ENCODE results near the gene TSPAN16. TPM values are rescaled to one million over a fixed set of nuclear protein-coding genes. Genes with fewer than 3 reads are reported as not detected.

The TSPAN16 gene
- total and polyA plus RNA-seq, 2 of the 13 experiments (the other 11 are each of a cell fraction or from before 2014, with no cell fraction given) = not detected

- TF ChIP-seq ZBTB38 (CRISPR knock-in tag; IDR thresholded peaks at IDR 0.05) (peak; percentile 75; the same call in 1 of the 2 replicates), BRD4 (CRISPR knock-in tag; IDR thresholded peaks at IDR 0.05) (no peak), RCOR2 (CRISPR knock-in tag; IDR thresholded peaks at IDR 0.05) (no peak), HNF1B (CRISPR knock-in tag; IDR thresholded peaks at IDR 0.05) (peak; percentile 80), MEF2D (CRISPR knock-in tag; IDR thresholded peaks at IDR 0.05) (no peak; the same call in 1 of the 2 replicates), KDM5B (CRISPR knock-in tag; IDR thresholded peaks at IDR 0.05; ENCODE audit: borderline replicate concordance) (peak; percentile 47; the same call in 1 of the 2 replicates), ZNF841 (CRISPR knock-in tag; IDR thresholded peaks at IDR 0.05; ENCODE audit: borderline replicate concordance) (no peak), ZNF18 (CRISPR knock-in tag; IDR thresholded peaks at IDR 0.05; ENCODE audit: insufficient replicate concordance) (no peak), ZNF260 (CRISPR knock-in tag; IDR thresholded peaks at IDR 0.05; ENCODE audit: borderline replicate concordance, low read depth) (no peak), ZNF720 (CRISPR knock-in tag; IDR thresholded peaks at IDR 0.05) (no peak), NR0B2 (CRISPR knock-in tag; IDR thresholded peaks at IDR 0.05) (no peak), RXRA (CRISPR knock-in tag; IDR thresholded peaks at IDR 0.05) (0 out of 2 replicates have a peak, but pooled peaks have one; percentile 33), GFI1 (CRISPR knock-in tag; IDR thresholded peaks at IDR 0.05; ENCODE audit: borderline replicate concordance) (0 out of 2 replicates have a peak, but pooled peaks have one; percentile 39), NR2F1 (CRISPR knock-in tag; IDR thresholded peaks at IDR 0.05) (no peak), SUZ12 (IDR thresholded peaks at IDR 0.05; ENCODE audit: low read depth, low read length) (no peak), CREBL2 (CRISPR knock-in tag; IDR thresholded peaks at IDR 0.05; ENCODE audit: borderline replicate concordance) (no peak), ZNF674 (CRISPR knock-in tag; IDR thresholded peaks at IDR 0.05; ENCODE audit: low read depth) (no peak), NR2C2 (CRISPR knock-in tag; IDR thresholded peaks at IDR 0.05; ENCODE audit: borderline replicate concordance) (no peak), ZNF564 (CRISPR knock-in tag; IDR thresholded peaks at IDR 0.05) (no peak), YEATS4 (CRISPR knock-in tag; IDR thresholded peaks at IDR 0.05; ENCODE audit: borderline replicate concordance) (no peak), SALL1 (CRISPR knock-in tag; IDR thresholded peaks at IDR 0.05) (peak; percentile 78), ZNF816 (CRISPR knock-in tag; IDR thresholded peaks at IDR 0.05; ENCODE audit: borderline replicate concordance) (no peak), ZNF746 (CRISPR knock-in tag; IDR thresholded peaks at IDR 0.05) (no peak), RBM22 (optimal IDR thresholded peaks at IDR 0.05; ENCODE audit: low read length) (no peak), ZMYM3 (CRISPR knock-in tag; IDR thresholded peaks at IDR 0.05) (peak; percentile 68; the same call in 1 of the 2 replicates), POGZ (CRISPR knock-in tag; IDR thresholded peaks at IDR 0.05) (peak; percentile 21; the same call in 1 of the 2 replicates)
Observed at GRCh38 chr19:11293433-11294389, 2.2 kb upstream of the TSPAN16 start (continued).
